ENCODE measurements around the gene OR5B21. TPM values are rescaled to one million over a fixed set of nuclear protein-coding genes. Genes with fewer than 3 reads are reported as not detected.

Gene OR5B21
- total and polyA plus RNA-seq, 7 donors, result 0.83 TPM; not detected in 6

DNA sequence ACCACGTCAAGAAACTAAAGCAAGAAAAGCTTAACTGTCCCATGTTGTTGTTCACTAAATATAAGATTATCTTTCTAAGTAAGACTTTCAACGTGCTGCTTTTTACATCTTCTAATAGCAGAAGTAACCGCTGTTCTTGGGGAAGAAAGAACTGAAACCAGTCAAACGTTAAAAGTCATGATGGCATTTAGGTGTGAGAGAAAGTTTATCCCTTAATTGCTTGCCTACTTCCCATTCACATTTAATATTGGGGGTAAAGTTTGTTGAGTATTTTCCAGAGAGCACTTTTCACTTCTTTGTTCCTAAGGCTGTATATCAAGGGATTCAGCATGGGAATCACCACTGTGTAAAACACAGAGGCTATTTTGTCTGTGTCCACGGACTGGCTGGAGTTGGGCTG lies 970 bp downstream of the OR5B21 start:
- intact Hi-C loops (cut with DNase I), result no loop called here
- Histone ChIP-seq H3K9me3 (no peaks in the 10 kb centered on the region), H3K4me1 (no peaks in the 10 kb centered on the region), H3K27ac (no peak overlapping the region), H3K36me3 (no peaks in the 10 kb centered on the region), H3K27me3 (no peaks in the 10 kb centered on the region), H3K4me3 (no peak overlapping the region)
- no peak for DNase-seq
- 61 to 77% methylated on average over 5 of the region's 5 CpGs for WGBS, 2 donors
- TF ChIP-seq POLR2AphosphoS5 (IDR thresholded peaks at IDR 0.05) (no peak), EP300 (IDR thresholded peaks at IDR 0.05) (no peak), POLR2A (IDR thresholded peaks at IDR 0.05) (no peak)
- TF ChIP-seq, protein P1, sequence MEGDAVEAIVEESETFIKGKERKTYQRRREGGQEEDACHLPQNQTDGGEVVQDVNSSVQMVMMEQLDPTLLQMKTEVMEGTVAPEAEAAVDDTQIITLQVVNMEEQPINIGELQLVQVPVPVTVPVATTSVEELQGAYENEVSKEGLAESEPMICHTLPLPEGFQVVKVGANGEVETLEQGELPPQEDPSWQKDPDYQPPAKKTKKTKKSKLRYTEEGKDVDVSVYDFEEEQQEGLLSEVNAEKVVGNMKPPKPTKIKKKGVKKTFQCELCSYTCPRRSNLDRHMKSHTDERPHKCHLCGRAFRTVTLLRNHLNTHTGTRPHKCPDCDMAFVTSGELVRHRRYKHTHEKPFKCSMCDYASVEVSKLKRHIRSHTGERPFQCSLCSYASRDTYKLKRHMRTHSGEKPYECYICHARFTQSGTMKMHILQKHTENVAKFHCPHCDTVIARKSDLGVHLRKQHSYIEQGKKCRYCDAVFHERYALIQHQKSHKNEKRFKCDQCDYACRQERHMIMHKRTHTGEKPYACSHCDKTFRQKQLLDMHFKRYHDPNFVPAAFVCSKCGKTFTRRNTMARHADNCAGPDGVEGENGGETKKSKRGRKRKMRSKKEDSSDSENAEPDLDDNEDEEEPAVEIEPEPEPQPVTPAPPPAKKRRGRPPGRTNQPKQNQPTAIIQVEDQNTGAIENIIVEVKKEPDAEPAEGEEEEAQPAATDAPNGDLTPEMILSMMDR (IDR thresholded peaks at IDR 0.05), result no peak

DNA sequence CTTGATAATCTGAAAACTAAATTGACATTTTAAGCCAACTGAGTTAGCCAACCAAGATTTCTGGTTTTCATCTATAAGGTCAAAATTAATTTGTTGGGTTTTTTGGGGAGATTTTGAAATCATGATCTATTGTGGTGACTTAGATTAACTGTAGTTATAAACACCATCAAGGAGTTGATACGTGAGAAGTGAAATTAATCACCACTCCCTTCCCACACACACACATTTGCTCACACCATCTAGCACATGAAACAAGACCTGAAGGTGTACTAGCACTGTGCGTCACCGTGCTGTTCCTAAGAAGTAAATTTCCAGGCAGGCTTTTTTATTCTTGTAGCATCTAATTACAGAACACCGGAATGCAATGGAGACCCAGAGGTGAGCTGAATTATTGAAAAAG lies 2.1 kb downstream of the OR5B21 start:
- Histone ChIP-seq H3K27me3 (no peaks in the 10 kb centered on the region), H3K9me3 (no peaks in the 10 kb centered on the region), H3K4me1 (no peaks in the 10 kb centered on the region), H3K4me3 (no peak overlapping the region), H3K27ac (no peak overlapping the region), H3K36me3 (no peaks in the 10 kb centered on the region)
- intact Hi-C loops (cut with DNase I), result no loop called here
- no peak for DNase-seq
- WGBS, 2 donors, result 84 to 86% methylated on average over 4 of the region's 4 CpGs
- TF ChIP-seq, protein P1 (IDR thresholded peaks at IDR 0.05), result no peak
- no peak for TF ChIP-seq EP300 (IDR thresholded peaks at IDR 0.05)

DNA sequence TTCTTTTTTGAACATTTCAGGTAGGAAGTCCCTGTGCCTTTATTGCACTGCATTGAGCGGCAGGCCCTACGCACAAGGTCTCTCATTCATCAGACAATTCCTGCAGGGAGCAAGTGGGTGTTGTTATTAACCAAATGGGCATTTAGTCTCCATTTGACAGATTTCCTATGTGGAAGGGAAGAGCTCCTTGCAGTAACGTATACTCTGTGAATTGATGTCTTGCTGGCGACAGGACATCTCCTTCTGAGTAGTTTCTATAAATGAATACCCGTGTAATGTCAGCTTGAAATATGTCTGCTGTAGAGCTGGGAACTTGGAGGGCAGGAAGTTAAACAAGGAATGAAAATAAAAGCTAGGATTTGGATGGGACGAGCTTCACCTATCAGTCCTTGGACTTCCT lies 3.7 kb downstream of the OR5B21 start:
- DNase-seq, result no peak
- Histone ChIP-seq H3K27me3 (no peaks in the 10 kb centered on the region), H3K27ac (no peak overlapping the region), H3K4me3 (no peak overlapping the region), H3K4me1 (no peaks in the 10 kb centered on the region), H3K9me3 (no peaks in the 10 kb centered on the region), H3K36me3 (no peaks in the 10 kb centered on the region)
- intact Hi-C loops (cut with DNase I), result no loop called here
- TF ChIP-seq POLR2AphosphoS5 (IDR thresholded peaks at IDR 0.05) (no peak), POLR2A (IDR thresholded peaks at IDR 0.05) (no peak), EP300 (IDR thresholded peaks at IDR 0.05) (no peak)
- TF ChIP-seq, protein P1 (IDR thresholded peaks at IDR 0.05), result no peak
- 87 to 90% methylated on average over 6 of the region's 6 CpGs for WGBS, 2 donors

DNA sequence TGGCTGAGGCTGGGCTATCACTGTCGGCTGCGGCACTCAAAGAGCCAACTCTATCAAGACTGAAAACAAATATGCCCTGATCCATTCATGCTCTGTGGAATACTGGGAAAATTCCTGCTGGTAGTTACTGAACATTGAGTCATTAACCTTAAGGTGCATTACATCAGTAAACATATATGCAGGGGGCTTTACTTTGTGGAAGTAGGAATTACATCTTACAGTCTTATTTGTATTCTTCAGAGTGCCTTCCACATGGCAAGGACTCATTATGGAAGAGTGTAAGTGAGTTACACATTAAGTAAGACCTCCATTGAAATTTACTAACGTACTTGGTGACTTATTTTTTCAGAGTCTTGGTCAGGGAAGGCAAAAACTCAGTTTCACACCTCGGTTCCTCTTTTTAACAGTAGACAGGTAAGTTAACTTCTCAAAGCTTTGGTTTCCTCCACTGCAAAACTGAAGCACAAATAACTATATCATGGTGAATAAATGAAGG lies 4.5 kb downstream of the OR5B21 start:
- Histone ChIP-seq H3K4me1 (no peaks in the 10 kb centered on the region), H3K9me3 (no peaks in the 10 kb centered on the region), H3K27me3 (no peaks in the 10 kb centered on the region), H3K36me3 (no peaks in the 10 kb centered on the region), H3K4me3 (no peak overlapping the region), H3K27ac (no peak overlapping the region)
- WGBS, 2 donors, result 86 to 87% methylated on average over 4 of the region's 4 CpGs
- no peak for DNase-seq
- TF ChIP-seq POLR2A (IDR thresholded peaks at IDR 0.05), result no peak
- TF ChIP-seq, protein P1 (IDR thresholded peaks at IDR 0.05), result no peak
- no peak for TF ChIP-seq POLR2AphosphoS5 (IDR thresholded peaks at IDR 0.05)
- no peak for TF ChIP-seq EP300 (IDR thresholded peaks at IDR 0.05)
- intact Hi-C loops (cut with DNase I), result no loop called here

DNA sequence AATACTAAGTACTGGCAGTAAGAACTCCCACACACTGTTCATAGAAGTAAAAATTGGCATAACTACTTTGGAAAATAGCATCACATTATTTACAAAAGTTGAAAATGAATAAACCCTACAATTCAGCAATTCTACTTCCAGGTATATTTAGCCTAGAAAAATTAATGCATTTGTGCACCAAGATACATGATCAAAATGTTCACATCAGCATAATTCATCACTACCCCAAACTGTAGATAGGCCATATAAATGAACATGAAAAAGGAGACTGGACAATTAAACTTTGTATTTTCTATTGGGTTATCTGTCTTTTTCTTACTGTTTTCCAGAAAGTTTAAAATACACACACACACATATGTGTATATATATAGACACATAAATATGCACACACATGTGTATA lies 5.9 kb downstream of the OR5B21 start:
- intact Hi-C loops (cut with DNase I), result no loop called here
- Histone ChIP-seq H3K4me3 (no peak overlapping the region), H3K27me3 (no peaks in the 10 kb centered on the region), H3K9me3 (no peaks in the 10 kb centered on the region), H3K36me3 (no peaks in the 10 kb centered on the region), H3K4me1 (no peaks in the 10 kb centered on the region), H3K27ac (no peak overlapping the region)
- TF ChIP-seq, protein P1 (IDR thresholded peaks at IDR 0.05), result no peak
- TF ChIP-seq POLR2AphosphoS5 (IDR thresholded peaks at IDR 0.05) (no peak), EP300 (IDR thresholded peaks at IDR 0.05) (no peak), POLR2A (IDR thresholded peaks at IDR 0.05) (no peak)
- DNase-seq, result no peak

Data from sigmoid colon (tissue), 7 donors.